ENCODE results near the gene PROC. TPM values are rescaled to one million over a fixed set of nuclear protein-coding genes. Genes with fewer than 3 reads are reported as not detected.

Gene PROC
- total RNA-seq, 4 donors from 2014 or later = 2.9 to 3.0 TPM; not detected in 2

- no peak for TF ChIP-seq EP300 (IDR thresholded peaks at IDR 0.05; ENCODE audit: low read depth)
- no peak for TF ChIP-seq CTCF (IDR thresholded peaks at IDR 0.05)
- no peak for TF ChIP-seq POLR2AphosphoS5 (IDR thresholded peaks at IDR 0.05)
- no peak for TF ChIP-seq POLR2A (IDR thresholded peaks at IDR 0.05)
- intact Hi-C loops (cut with DNase I; ENCODE audit: low total_unique reads) (no loop called here), in situ Hi-C loops (cut with MboI; ENCODE audit: low pct_ligation_motif_present in 1 of 4, low pct_unique_long_range_greater_than_20kb in 1 of 4, low sequenced_read_pairs in 3 of 4) (no loop called here)
- Histone ChIP-seq H3K27me3 (no peaks in the 10 kb centered on the region), H3K36me3 (no peaks in the 10 kb centered on the region), H3K4me3 (no peak overlapping the region), H3K4me1 (peaks cover 6 to 41% (median 22%) of the 10 kb centered on the region in 4 donors), H3K27ac (peak overlapping the region; percentile 37 to 67 (median 48)), H3K9me3 (no peaks in the 10 kb centered on the region)
- WGBS, 2 donors (ENCODE audit: low coverage in 1 of 2) = 20 to 21% methylated on average over 6 of the region's 6 CpGs
- no peak for DNase-seq
Observed at GRCh38 chr2:127410871-127411652, 7.2 kb upstream of the PROC start.

- no peak for DNase-seq
- Histone ChIP-seq H3K4me3 (no peak overlapping the region), H3K4me1 (peaks cover 6 to 48% (median 26%) of the 10 kb centered on the region in 4 donors), H3K27ac (peak overlapping the region; percentile 37 to 67 (median 48)), H3K36me3 (no peaks in the 10 kb centered on the region), H3K27me3 (peaks cover 1% of the 10 kb centered on the region), H3K9me3 (no peaks in the 10 kb centered on the region)
- WGBS, 2 donors (ENCODE audit: low coverage in 1 of 2) = 60 to 81% methylated on average over 12 of the region's 12 CpGs
- in situ Hi-C loops (cut with MboI; ENCODE audit: low pct_ligation_motif_present in 1 of 4, low pct_unique_long_range_greater_than_20kb in 1 of 4, low sequenced_read_pairs in 3 of 4) = no loop called here
- intact Hi-C loops (cut with DNase I; ENCODE audit: low total_unique reads) = no loop called here
- TF ChIP-seq CTCF (IDR thresholded peaks at IDR 0.05) (no peak), POLR2A (IDR thresholded peaks at IDR 0.05) (no peak), EP300 (IDR thresholded peaks at IDR 0.05; ENCODE audit: low read depth) (no peak), POLR2AphosphoS5 (IDR thresholded peaks at IDR 0.05) (no peak)
Observed at GRCh38 chr2:127411653-127412369, 6.4 kb upstream of the PROC start.

GRCh38 chr2:127413200-127413599 lies 5.0 kb upstream of the PROC start:
- WGBS, 2 donors (ENCODE audit: low coverage in 1 of 2) = 90% methylated on average over 3 of the region's 3 CpGs
- H3K27ac ChIP-seq = no peak overlapping the region
- no peak overlapping the region for H3K4me3 ChIP-seq
- no peaks in the 10 kb centered on the region for H3K36me3 ChIP-seq
- in situ Hi-C loops (cut with MboI; ENCODE audit: low pct_ligation_motif_present in 1 of 4, low pct_unique_long_range_greater_than_20kb in 1 of 4, low sequenced_read_pairs in 3 of 4) (no loop called here), intact Hi-C loops (cut with DNase I; ENCODE audit: low total_unique reads) (no loop called here)
- DNase-seq = no peak
- TF ChIP-seq EP300 (IDR thresholded peaks at IDR 0.05; ENCODE audit: low read depth) (no peak), POLR2AphosphoS5 (IDR thresholded peaks at IDR 0.05) (no peak)
- peaks cover 6% of the 10 kb centered on the region for H3K27me3 ChIP-seq
- no peaks in the 10 kb centered on the region for H3K9me3 ChIP-seq
- H3K4me1 ChIP-seq = peaks cover 0 to 39% (median 24%) of the 10 kb centered on the region in 4 donors

- WGBS, 2 donors (ENCODE audit: low coverage in 1 of 2) = 83 to 86% methylated on average over 6 to 8 of the region's 8 CpGs
- H3K9me3 ChIP-seq = no peaks in the 10 kb centered on the region
- in situ Hi-C loops (cut with MboI; ENCODE audit: low pct_ligation_motif_present in 1 of 4, low pct_unique_long_range_greater_than_20kb in 1 of 4, low sequenced_read_pairs in 3 of 4) (no loop called here), intact Hi-C loops (cut with DNase I; ENCODE audit: low total_unique reads) (no loop called here)
- H3K4me3 ChIP-seq = no peak overlapping the region
- no peak for TF ChIP-seq POLR2A (IDR thresholded peaks at IDR 0.05)
- TF ChIP-seq CTCF (IDR thresholded peaks at IDR 0.05) = no peak
- TF ChIP-seq POLR2AphosphoS5 (IDR thresholded peaks at IDR 0.05) = no peak
- TF ChIP-seq EP300 (IDR thresholded peaks at IDR 0.05; ENCODE audit: low read depth) = no peak
- peaks cover 0 to 31% (median 16%) of the 10 kb centered on the region in 4 donors for H3K4me1 ChIP-seq
- no peak overlapping the region for H3K27ac ChIP-seq
- no peak for DNase-seq
- H3K27me3 ChIP-seq = peaks cover 6% of the 10 kb centered on the region
- no peaks in the 10 kb centered on the region for H3K36me3 ChIP-seq
Observed at GRCh38 chr2:127413782-127414637, 4.2 kb upstream of the PROC start.
